Measurements from ENCODE around the gene KRTAP5-2.

- TF ChIP-seq CTCF (IDR thresholded peaks at IDR 0.05; ENCODE audit: insufficient read depth, low read depth, low read length): no peak
- TF ChIP-seq EZH2 (IDR thresholded peaks at IDR 0.05; ENCODE audit: insufficient read depth, low read length): no peak
These were observed 45.1 kb upstream of the KRTAP5-2 start for GRCh38 chr11:1643146-1643690.

All from astrocyte (in vitro differentiated cells and primary cell).